Keratinocyte (primary cell): ENCODE measurements around the gene SERPINA4. TPM values are rescaled to one million over a fixed set of nuclear protein-coding genes. Genes with fewer than 3 reads are reported as not detected.

Experiments
- DNase-seq: peaks from one replicate; pipeline ENCODE4 v3.0.0-alpha.2; 2011; ENCODE audit warnings: low read depth, missing footprints, low spot score
- FAIRE-seq: peaks from 2 replicates; lab custom pipeline; 2011; peaks lifted over from hg19 to GRCh38; lab: Jason Lieb, UNC
- H2AFZ ChIP-seq: 2 replicates; pipeline ENCODE4 v1.6.0; 2012; ENCODE audit warnings: low read length, control low read depth, inconsistent platforms; ENCODE audit not compliant: control insufficient read depth
- H3K27ac ChIP-seq: 2 replicates; pipeline ENCODE4 v1.5.1; 2011; ENCODE audit warnings: low read length; ENCODE audit not compliant: control insufficient read depth, insufficient read depth
- H3K27me3 ChIP-seq: 3 replicates; pipeline ENCODE4 v1.6.0; 2011; ENCODE audit warnings: low read length; ENCODE audit not compliant: control insufficient read depth, insufficient read depth; ENCODE audit errors: extremely low read depth
- H3K36me3 ChIP-seq, 2 experiments: 2 replicates in 1 of 2; 3 replicates in 1 of 2; pipeline ENCODE4 v1.5.1; 2011; ENCODE audit warnings: low read length in 2 of 2, mild to moderate bottlenecking in 1 of 2; ENCODE audit not compliant: control insufficient read depth in 2 of 2, insufficient read depth in 2 of 2; ENCODE audit errors: extremely low read depth in 1 of 2
- H3K4me1 ChIP-seq: 3 replicates; pipeline ENCODE4 v1.5.1; 2011; ENCODE audit warnings: low read length; ENCODE audit not compliant: control insufficient read depth, insufficient read depth; ENCODE audit errors: extremely low read depth
- H3K4me2 ChIP-seq: 3 replicates; pipeline ENCODE4 v1.6.0; 2011; ENCODE audit warnings: low read depth, low read length; ENCODE audit not compliant: control insufficient read depth, insufficient read depth; ENCODE audit errors: extremely low read depth
- H3K4me3 ChIP-seq, 3 experiments: fragments of 200-600 bp in 1 of 3; sonication (generic) in 1 of 3; 2 replicates in 2 of 3; 3 replicates in 1 of 3; pipeline ENCODE4 v1.5.1; 2011 to 2016; ENCODE audit warnings: low read length in 3 of 3, mild to moderate bottlenecking in 3 of 3, control low read depth in 2 of 3, inconsistent platforms in 1 of 3, low read depth in 1 of 3, mixed read lengths in 1 of 3, mixed run types in 1 of 3, moderate library complexity in 1 of 3; ENCODE audit not compliant: control insufficient read depth in 2 of 3, insufficient read depth in 2 of 3; ENCODE audit errors: extremely low read depth in 1 of 3
- H3K79me2 ChIP-seq: 2 replicates; pipeline ENCODE4 v1.6.0; 2012; ENCODE audit warnings: low read length; ENCODE audit not compliant: control insufficient read depth, insufficient read depth
- H3K9ac ChIP-seq: 3 replicates; pipeline ENCODE4 v1.6.0; 2011; ENCODE audit warnings: low read length; ENCODE audit not compliant: control insufficient read depth, insufficient read depth; ENCODE audit errors: extremely low read depth
- H3K9me1 ChIP-seq: 3 replicates; pipeline ENCODE4 v1.6.0; 2011; ENCODE audit warnings: low read length; ENCODE audit not compliant: control insufficient read depth, insufficient read depth; ENCODE audit errors: extremely low read depth
- H3K9me3 ChIP-seq: 2 replicates; pipeline ENCODE4 v1.5.1; 2012; ENCODE audit warnings: low read depth, low read length; ENCODE audit not compliant: control insufficient read depth
- H4K20me1 ChIP-seq: 3 replicates; pipeline ENCODE4 v1.6.0; 2011; ENCODE audit warnings: low read length; ENCODE audit not compliant: control insufficient read depth, insufficient read depth; ENCODE audit errors: extremely low read depth
- CTCF ChIP-seq, 3 experiments: IDR thresholded peaks in 1 of 3; conservative IDR thresholded peaks in 1 of 3; optimal IDR thresholded peaks in 1 of 3; 2 replicates in 2 of 3; 3 replicates in 1 of 3; pipeline versions ENCODE3 to v1.5.1; 2011; ENCODE audit warnings: low read length in 3 of 3, mild to moderate bottlenecking in 3 of 3, moderate library complexity in 2 of 3, control low read depth in 1 of 3, inconsistent platforms in 1 of 3; ENCODE audit not compliant: insufficient read depth in 2 of 3; ENCODE audit errors: extremely low read depth in 1 of 3
- EZH2 ChIP-seq: IDR thresholded peaks from one replicate; pipeline ENCODE4 v1.6.1; 2012; ENCODE audit warnings: inconsistent platforms, mild to moderate bottlenecking, low read length, moderate library complexity
- dilution Hi-C: fragments of 300-500 bp; cut with MboI; formaldehyde crosslinking; loops from one replicate; pipeline ENCODE4 v1.7.0; 2020; ENCODE audit warnings: low sequenced_read_pairs; ENCODE audit not compliant: extremely low pct_ligation_motif_present
- polyA plus RNA-seq, 5 experiments: library from polyadenylated mRNA; depleted of rRNA in 3 of 5; stranded (reverse) in 3 of 5; stranded (forward) in 1 of 5; unstranded in 1 of 5; fragments of >200 nt; gene quantifications; 1 replicate in 1 of 5; 2 replicates in 3 of 5; 3 replicates in 1 of 5; pipeline versions ENCODE4 v1.2.1 to v1.2.3, GENCODE V29; 2011 to 2012; ENCODE audit warnings: missing spikeins in 2 of 5, low read depth in 1 of 5, low replicate concordance in 1 of 5

The SERPINA4 gene
- polyA plus RNA-seq, 1 donor (not counting 4 experiments of a cell fraction or from before 2014, with no cell fraction given): not detected

GRCh38 chr14:94583557-94583956, 22.3 kb downstream of the SERPINA4 start:
- FAIRE-seq (no peak), DNase-seq (no peak)
- TF ChIP-seq EZH2 (no peak), CTCF (optimal IDR thresholded peaks at IDR 0.05 in 1 of 3, IDR thresholded peaks at IDR 0.05 in 1 of 3, conservative IDR thresholded peaks at IDR 0.05 in 1 of 3; ENCODE audit: extremely low read depth in 1 of 3, insufficient read depth in 2 of 3, low read length in 3 of 3) (no peak)
- no peaks in the 10 kb centered on the region for H3K79me2 ChIP-seq
- no peak overlapping the region for H3K9ac ChIP-seq
- no peaks in the 10 kb centered on the region for H3K9me3 ChIP-seq
- no peaks in the 10 kb centered on the region for H3K9me1 ChIP-seq
- no peak overlapping the region for H2AFZ ChIP-seq
- H3K36me3 ChIP-seq: no peaks in the 10 kb centered on the region
- no peak overlapping the region for H3K4me3 ChIP-seq
- dilution Hi-C loops: no loop called here
- H3K27me3 ChIP-seq: peaks cover 5% of the 10 kb centered on the region
- H3K27ac ChIP-seq: no peak overlapping the region
- H3K4me2 ChIP-seq: no peak overlapping the region
- H4K20me1 ChIP-seq: no peaks in the 10 kb centered on the region
- H3K4me1 ChIP-seq: no peaks in the 10 kb centered on the region

- Histone ChIP-seq H2AFZ (no peak overlapping the region), H3K4me3 (no peak overlapping the region), H3K4me2 (no peak overlapping the region), H3K27ac (no peak overlapping the region), H3K27me3 (peaks cover 5% of the 10 kb centered on the region), H3K9me3 (no peaks in the 10 kb centered on the region), H3K79me2 (no peaks in the 10 kb centered on the region), H4K20me1 (no peaks in the 10 kb centered on the region), H3K9ac (no peak overlapping the region), H3K4me1 (no peaks in the 10 kb centered on the region), H3K9me1 (no peaks in the 10 kb centered on the region), H3K36me3 (no peaks in the 10 kb centered on the region)
- TF ChIP-seq EZH2 (no peak), CTCF (optimal IDR thresholded peaks at IDR 0.05 in 1 of 3, IDR thresholded peaks at IDR 0.05 in 1 of 3, conservative IDR thresholded peaks at IDR 0.05 in 1 of 3; ENCODE audit: extremely low read depth in 1 of 3, insufficient read depth in 2 of 3, low read length in 3 of 3) (no peak)
- dilution Hi-C loops: no loop called here
- FAIRE-seq: no peak
- no peak for DNase-seq
Measured at GRCh38 chr14:94584591-94585280, 23.5 kb downstream of the SERPINA4 start.
